H1 (cell line): ENCODE measurements around the gene KLF13. TPM values are rescaled to one million over a fixed set of nuclear protein-coding genes. Genes with fewer than 3 reads are reported as not detected.

Experiments used
- CTCF ChIA-PET: fragments of 300-600 bp; sonication (Branson Sonifier 250); formaldehyde crosslinking; loops from one replicate; lab custom pipeline; 2021; ENCODE audit not compliant: partially characterized antibody; lab: Charles Lee
- POLR2A ChIA-PET: fragments of 300-600 bp; sonication (Branson Sonifier 250); formaldehyde crosslinking; loops from one replicate; lab custom pipeline; 2021; ENCODE audit warnings: inconsistent platforms; ENCODE audit not compliant: partially characterized antibody; lab: Charles Lee
- DNase-seq, 2 experiments: peaks; one replicate each; pipeline versions ENCODE4 v3.0.0 to v3.0.0-alpha.2; 2010 to 2022; ENCODE audit warnings: low spot score in 2 of 2, low read depth in 1 of 2, mixed read lengths in 1 of 2
- FAIRE-seq: peaks from 2 replicates; lab custom pipeline; 2011; peaks lifted over from hg19 to GRCh38; lab: Jason Lieb, UNC
- H2AFZ ChIP-seq: 2 replicates; pipeline ENCODE4 v1.8.1; 2012; ENCODE audit warnings: low read length, inconsistent platforms
- H2AK5ac ChIP-seq: 2 replicates; pipeline ENCODE4 v1.6.1; 2013; ENCODE audit warnings: low read depth, low read length
- H2BK120ac ChIP-seq: replicated peaks from 2 replicates; pipeline ENCODE3; 2013; ENCODE audit warnings: low read depth, low read length, inconsistent platforms
- H2BK12ac ChIP-seq: 2 replicates; pipeline ENCODE4 v1.6.1; 2013; ENCODE audit warnings: low read depth, low read length
- H2BK15ac ChIP-seq: 2 replicates; pipeline ENCODE4 v1.6.1; 2013; ENCODE audit warnings: low read length
- H2BK20ac ChIP-seq: 2 replicates; pipeline ENCODE4 v1.6.1; 2013; ENCODE audit warnings: low read length
- H2BK5ac ChIP-seq: 2 replicates; pipeline ENCODE4 v1.6.1; 2013; ENCODE audit warnings: low read depth, low read length
- H3K14ac ChIP-seq: 2 replicates; pipeline ENCODE4 v1.6.1; 2013; ENCODE audit warnings: inconsistent platforms; ENCODE audit not compliant: insufficient read length
- H3K18ac ChIP-seq: 2 replicates; pipeline ENCODE4 v1.6.1; 2013; ENCODE audit warnings: low read length; ENCODE audit errors: extremely low read depth
- H3K23ac ChIP-seq: 2 replicates; pipeline ENCODE4 v1.6.1; 2013; ENCODE audit warnings: inconsistent platforms; ENCODE audit not compliant: insufficient read length
- H3K23me2 ChIP-seq: 2 replicates; pipeline ENCODE4 v1.6.1; 2013; ENCODE audit warnings: low read depth, low read length
- H3K27ac ChIP-seq: 2 replicates; pipeline ENCODE4 v1.6.1; 2011; ENCODE audit warnings: low read depth, low read length, inconsistent platforms
- H3K27me3 ChIP-seq, 4 experiments: replicated peaks in 1 of 4; 1 replicate in 1 of 4; 2 replicates in 3 of 4; pipeline versions ENCODE4 v1.6.1 to v1.8.1; 2011 to 2013; ENCODE audit warnings: low read length in 3 of 4, mild to moderate bottlenecking in 3 of 4, inconsistent platforms in 2 of 4, mixed read lengths in 2 of 4, moderate library complexity in 1 of 4; ENCODE audit not compliant: control insufficient read depth in 3 of 4, insufficient read depth in 3 of 4; ENCODE audit errors: extremely low read depth in 1 of 4
- H3K36me3 ChIP-seq, 4 experiments: 2 replicates each; pipeline versions ENCODE4 v1.6.1 to v1.8.1; 2011 to 2013; ENCODE audit warnings: mild to moderate bottlenecking in 4 of 4, low read length in 3 of 4, moderate library complexity in 2 of 4, control low read depth in 1 of 4, inconsistent platforms in 1 of 4; ENCODE audit not compliant: insufficient read depth in 4 of 4, control insufficient read depth in 2 of 4
- H3K4ac ChIP-seq: replicated peaks from 2 replicates; pipeline ENCODE3; 2013; ENCODE audit warnings: low read length, low read depth, mixed read lengths, inconsistent platforms; ENCODE audit not compliant: insufficient read length
- H3K4me1 ChIP-seq, 4 experiments: replicated peaks in 1 of 4; 1 replicate in 1 of 4; 2 replicates in 3 of 4; pipeline versions ENCODE4 v1.6.1 to v1.8.1; 2011 to 2013; ENCODE audit warnings: low read length in 3 of 4, inconsistent platforms in 2 of 4, mixed read lengths in 1 of 4; ENCODE audit not compliant: insufficient read depth in 4 of 4, control insufficient read depth in 3 of 4
- H3K4me2 ChIP-seq, 2 experiments: 2 replicates each; pipeline versions ENCODE4 v1.6.1 to v1.8.1; 2011 to 2013; ENCODE audit warnings: low read depth in 2 of 2, low read length in 2 of 2, control low read depth in 1 of 2, inconsistent platforms in 1 of 2, mild to moderate bottlenecking in 1 of 2; ENCODE audit not compliant: insufficient read depth in 1 of 2
- H3K4me3 ChIP-seq, 4 experiments: fragments of 200-600, 300-600 bp in 1 of 4; sonication (generic), shearing (Covaris generic), sonication (Bioruptor Twin) in 1 of 4; 2 replicates each; pipeline versions ENCODE4 v1.5.1 to v1.8.1; 2011 to 2016; ENCODE audit warnings: low read length in 4 of 4, low read depth in 3 of 4, control low read depth in 2 of 4, inconsistent platforms in 2 of 4, mild to moderate bottlenecking in 2 of 4, mixed read lengths in 1 of 4, moderate library complexity in 1 of 4; ENCODE audit not compliant: insufficient read depth in 2 of 4; ENCODE audit errors: extremely low read depth in 1 of 4
- H3K56ac ChIP-seq: replicated peaks from 2 replicates; pipeline ENCODE3; 2013; ENCODE audit warnings: low read depth, mild to moderate bottlenecking, mixed read lengths, low read length, inconsistent platforms; ENCODE audit not compliant: insufficient read length
- H3K79me1 ChIP-seq: 2 replicates; pipeline ENCODE4 v1.6.1; 2013; ENCODE audit warnings: low read depth, low read length, control low read depth
- H3K79me2 ChIP-seq, 2 experiments: 2 replicates each; pipeline versions ENCODE4 v1.6.1 to v1.8.1; 2012 to 2013; ENCODE audit warnings: low read length in 2 of 2, mild to moderate bottlenecking in 2 of 2, inconsistent platforms in 1 of 2; ENCODE audit not compliant: insufficient read depth in 2 of 2, control insufficient read depth in 1 of 2
- H3K9ac ChIP-seq, 4 experiments: replicated peaks in 1 of 4; 1 replicate in 1 of 4; 2 replicates in 3 of 4; pipeline versions ENCODE4 v1.6.1 to v1.8.1; 2011 to 2013; ENCODE audit warnings: low read depth in 3 of 4, low read length in 3 of 4, control low read depth in 2 of 4, mild to moderate bottlenecking in 2 of 4, moderate library complexity in 2 of 4, inconsistent platforms in 1 of 4; ENCODE audit errors: extremely low read depth in 1 of 4
- H3K9me3 ChIP-seq, 2 experiments: 2 replicates each; pipeline versions ENCODE4 v1.6.1 to v1.8.1; 2012 to 2013; ENCODE audit warnings: mild to moderate bottlenecking in 2 of 2, moderate library complexity in 2 of 2, control low read depth in 1 of 2, inconsistent platforms in 1 of 2, low read depth in 1 of 2, low read length in 1 of 2, mixed read lengths in 1 of 2; ENCODE audit not compliant: insufficient read depth in 2 of 2
- H4K20me1 ChIP-seq, 2 experiments: replicated peaks in 1 of 2; 2 replicates each; pipeline versions ENCODE3 to v1.8.1; 2011 to 2013; ENCODE audit warnings: inconsistent platforms in 2 of 2, low read length in 2 of 2, mild to moderate bottlenecking in 1 of 2; ENCODE audit not compliant: insufficient read depth in 2 of 2, control insufficient read depth in 1 of 2
- H4K5ac ChIP-seq: 2 replicates; pipeline ENCODE4 v1.6.1; 2013; ENCODE audit warnings: low read length, low read depth, mixed read lengths, inconsistent platforms; ENCODE audit not compliant: insufficient read length
- H4K8ac ChIP-seq: 2 replicates; pipeline ENCODE4 v1.8.0; 2013; ENCODE audit warnings: mild to moderate bottlenecking, moderate library complexity, low read length, inconsistent platforms; ENCODE audit not compliant: insufficient read depth; ENCODE audit errors: extremely low read depth
- H4K91ac ChIP-seq: replicated peaks from 2 replicates; pipeline ENCODE3; 2013; ENCODE audit warnings: low read length, mixed read lengths, inconsistent platforms; ENCODE audit not compliant: insufficient read length
- WGBS, 2 experiments: shearing (Covaris generic) in 1 of 2; methylation state at CpG; one replicate each; pipeline versions ENCODE4 v1.1.6 to v1.1.7; 2013 to 2015; ENCODE audit warnings: low lambda C conversion rate in 2 of 2, mixed read lengths in 2 of 2, inconsistent platforms in 1 of 2, low coverage in 1 of 2, missing lambda C conversion rate in 1 of 2; ENCODE audit not compliant: insufficient replicate concordance in 2 of 2, insufficient coverage in 1 of 2, insufficient read length in 1 of 2; ENCODE audit errors: extremely low coverage in 1 of 2, missing lambda C conversion rate in 1 of 2; 5-methylcytosine and 5-hydroxymethylcytosine counted together
- polyA plus RNA-seq, 7 experiments: library from polyadenylated mRNA; depleted of rRNA in 3 of 7; stranded (reverse) in 5 of 7; unstranded in 2 of 7; fragments of >200 nt in 5 of 7; fragments of 200-250 nt in 2 of 7; gene quantifications; 1 replicate in 5 of 7; 2 replicates in 1 of 7; 4 replicates in 1 of 7; pipeline versions ENCODE4 v1.2.1 to v1.2.3, GENCODE V29; 2011 to 2013; ENCODE audit warnings: missing spikeins in 2 of 7, mixed read lengths in 2 of 7
- total RNA-seq: library from RNA; stranded (reverse); fragmentation: NEBNext Ultra II Directional; extraction: Animal tissue kit (Norgen Biotek cat#: 25700); gene quantifications from 2 replicates; pipeline ENCODE4 v1.2.1, GENCODE V29; 2021

The KLF13 gene
- total and polyA plus RNA-seq, 2 of the 8 experiments (the other 6 are each of a cell fraction or from before 2014, with no cell fraction given) = 18.3 to 33.4 TPM

DNA sequence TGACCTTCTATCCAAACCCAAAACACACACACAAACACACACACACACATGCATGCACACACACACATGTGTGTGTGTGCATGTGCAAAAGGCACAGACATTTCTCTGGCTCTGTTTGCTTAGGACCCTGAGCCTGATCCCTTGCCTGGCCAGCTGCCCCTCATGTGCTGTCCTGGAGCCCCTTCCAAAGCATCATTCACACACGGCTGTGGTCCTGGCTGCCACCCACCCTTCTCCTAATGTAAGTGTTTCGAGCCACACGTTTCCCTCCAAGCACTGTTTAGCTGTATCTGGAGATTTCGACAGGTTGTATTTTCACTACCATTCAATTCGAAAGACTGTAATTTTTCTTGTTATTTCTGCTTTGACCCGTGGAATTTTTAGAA lies 45.8 kb upstream of the KLF13 start:
- Histone ChIP-seq H2BK12ac (0 out of 2 replicates have a peak overlapping the region, but pooled peaks have one; percentile 1), H4K91ac (no peak overlapping the region), H4K8ac (no peak overlapping the region), H3K4me2 (no peak overlapping the region), H3K9ac (no peak overlapping the region), H3K18ac (no peak overlapping the region), H3K23ac (no peak overlapping the region), H2BK15ac (no peak overlapping the region), H3K79me2 (no peaks in the 10 kb centered on the region), H4K5ac (no peak overlapping the region), H3K27me3 (no peaks in the 10 kb centered on the region), H3K4me1 (peaks cover 0 to 3% (median 0%) of the 10 kb centered on the region in 4 experiments; a peak in 1 of 7 replicates), H3K4me3 (no peak overlapping the region), H3K79me1 (no peaks in the 10 kb centered on the region), H4K20me1 (no peaks in the 10 kb centered on the region), H3K36me3 (no peaks in the 10 kb centered on the region), H3K27ac (no peak overlapping the region), H3K14ac (no peak overlapping the region), H2BK5ac (no peak overlapping the region), H2BK120ac (no peak overlapping the region), H3K9me3 (no peaks in the 10 kb centered on the region; a peak in 1 of 4 replicates), H2AK5ac (no peak overlapping the region), H3K4ac (no peak overlapping the region), H2BK20ac (0 out of 2 replicates have a peak overlapping the region, but pooled peaks have one; percentile 72), H3K23me2 (peaks cover 2% of the 10 kb centered on the region; the same call in 1 of the 2 replicates), H2AFZ (no peak overlapping the region), H3K56ac (no peak overlapping the region)
- no peak for FAIRE-seq
- no peak for DNase-seq
- 84% methylated on average over 6 of the region's 6 CpGs; no CpG with 5 or more reads in 1 of the 2 experiments for WGBS, 2 experiments
- ChIA-PET CTCF (interaction anchor here (0.9 kb wide), 1 partner anchor 14 kb away, joined by 3 read pairs; no protein-coding TSS in a partner anchor), POLR2A (no interaction called here)
